ENCODE measurements around the gene SLAMF9.

DNA sequence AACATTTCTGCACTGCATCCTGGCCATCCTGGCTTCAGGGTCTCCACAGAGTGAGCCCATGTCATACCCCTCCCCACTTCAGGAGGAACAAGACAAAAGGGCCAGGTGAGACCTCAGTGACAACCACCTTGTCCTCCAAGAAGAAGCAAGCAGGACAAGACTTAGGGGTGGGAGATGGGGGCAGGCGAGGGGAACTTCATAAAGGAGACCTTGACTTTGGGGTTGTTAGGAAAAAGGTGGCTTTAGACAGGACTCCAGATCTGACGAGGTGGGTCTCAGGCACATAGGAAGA, 24.0 kb upstream of the SLAMF9 start:
- TF ChIP-seq, protein P1, sequence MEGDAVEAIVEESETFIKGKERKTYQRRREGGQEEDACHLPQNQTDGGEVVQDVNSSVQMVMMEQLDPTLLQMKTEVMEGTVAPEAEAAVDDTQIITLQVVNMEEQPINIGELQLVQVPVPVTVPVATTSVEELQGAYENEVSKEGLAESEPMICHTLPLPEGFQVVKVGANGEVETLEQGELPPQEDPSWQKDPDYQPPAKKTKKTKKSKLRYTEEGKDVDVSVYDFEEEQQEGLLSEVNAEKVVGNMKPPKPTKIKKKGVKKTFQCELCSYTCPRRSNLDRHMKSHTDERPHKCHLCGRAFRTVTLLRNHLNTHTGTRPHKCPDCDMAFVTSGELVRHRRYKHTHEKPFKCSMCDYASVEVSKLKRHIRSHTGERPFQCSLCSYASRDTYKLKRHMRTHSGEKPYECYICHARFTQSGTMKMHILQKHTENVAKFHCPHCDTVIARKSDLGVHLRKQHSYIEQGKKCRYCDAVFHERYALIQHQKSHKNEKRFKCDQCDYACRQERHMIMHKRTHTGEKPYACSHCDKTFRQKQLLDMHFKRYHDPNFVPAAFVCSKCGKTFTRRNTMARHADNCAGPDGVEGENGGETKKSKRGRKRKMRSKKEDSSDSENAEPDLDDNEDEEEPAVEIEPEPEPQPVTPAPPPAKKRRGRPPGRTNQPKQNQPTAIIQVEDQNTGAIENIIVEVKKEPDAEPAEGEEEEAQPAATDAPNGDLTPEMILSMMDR (conservative IDR thresholded peaks at IDR 0.05; ENCODE audit: low read depth, low read length), result no peak
- TF ChIP-seq EZH2 (IDR thresholded peaks at IDR 0.05; ENCODE audit: borderline replicate concordance, low read depth, low read length, poor library complexity, severe bottlenecking), result no peak
